Stimulated activated naive B cell treated with anti-CD40 and anti-IgM and Interleukin-4, amounts not matched to agents 10 μg/mL and 1 μg/mL and 100 μg/mL, for 72 hours (primary cell): Measurements from ENCODE around the gene KRT36.

Experiments
- ATAC-seq, 2 donors: fragments of 150-1000 bp; cut with Tn5 transposase; replicated peaks; 2 replicates each; pipeline ENCODE4 v1.10.0; 2021; ENCODE audit warnings: moderate library complexity in 1 of 2
- DNase-seq: peaks from one replicate; pipeline ENCODE4 v3.0.0; 2021
- H3K27ac Mint-ChIP-seq: one replicate; pipeline ENCODE4 v1.8.0; 2022; ENCODE audit warnings: mild to moderate bottlenecking, mixed read lengths
- H3K27me3 Mint-ChIP-seq, 2 donors: one replicate each; pipeline ENCODE4 v1.8.0; 2022; ENCODE audit warnings: mixed read lengths in 2 of 2
- H3K36me3 Mint-ChIP-seq, 2 donors: one replicate each; pipeline ENCODE4 v1.8.0; 2022; ENCODE audit warnings: mixed read lengths in 2 of 2, mild to moderate bottlenecking in 1 of 2
- H3K4me1 Mint-ChIP-seq, 2 donors: one replicate each; pipeline ENCODE4 v1.8.0; 2022; ENCODE audit warnings: mixed read lengths in 2 of 2, mild to moderate bottlenecking in 1 of 2
- H3K4me3 Mint-ChIP-seq, 2 donors: one replicate each; pipeline ENCODE4 v1.8.0; 2022; ENCODE audit warnings: mild to moderate bottlenecking in 2 of 2, mixed read lengths in 2 of 2, moderate library complexity in 1 of 2
- H3K9me3 Mint-ChIP-seq, 2 donors: one replicate each; pipeline ENCODE4 v1.8.0; 2022; ENCODE audit warnings: mixed read lengths in 2 of 2, mild to moderate bottlenecking in 1 of 2

Gene KRT36

GRCh38 chr17:41516147-41516829, 26.6 kb upstream of the KRT36 start:
- Mint-ChIP-seq H3K27me3 (peaks cover 24 to 59% of the 10 kb centered on the region in 2 donors), H3K27ac (no peak overlapping the region), H3K4me1 (peaks cover 0 to 6% of the 10 kb centered on the region in 2 donors), H3K36me3 (no peaks in the 10 kb centered on the region), H3K9me3 (no peaks in the 10 kb centered on the region), H3K4me3 (no peak overlapping the region)
- ATAC-seq (no peak), DNase-seq (no peak)

GRCh38 chr17:41513168-41513547, 23.4 kb upstream of the KRT36 start:
- peaks cover 15 to 46% of the 10 kb centered on the region in 2 donors for H3K27me3 Mint-ChIP-seq
- H3K9me3 Mint-ChIP-seq: no peaks in the 10 kb centered on the region
- no peak for ATAC-seq

GRCh38 chr17:41512546-41513167, 22.9 kb upstream of the KRT36 start:
- peaks cover 0 to 6% of the 10 kb centered on the region in 2 donors for H3K4me1 Mint-ChIP-seq
- ATAC-seq (no peak), DNase-seq (no peak)
- H3K4me3 Mint-ChIP-seq: no peak overlapping the region
- no peaks in the 10 kb centered on the region for H3K36me3 Mint-ChIP-seq
- no peak overlapping the region for H3K27ac Mint-ChIP-seq
- H3K27me3 Mint-ChIP-seq: peaks cover 14 to 46% of the 10 kb centered on the region in 2 donors
- H3K9me3 Mint-ChIP-seq: no peaks in the 10 kb centered on the region

More at GRCh38 chr17:41513168-41513547, 23.4 kb upstream of the KRT36 start:
- DNase-seq: no peak
- H3K27ac Mint-ChIP-seq: no peak overlapping the region
- H3K4me1 Mint-ChIP-seq: peaks cover 0 to 6% of the 10 kb centered on the region in 2 donors
- no peaks in the 10 kb centered on the region for H3K36me3 Mint-ChIP-seq
- no peak overlapping the region for H3K4me3 Mint-ChIP-seq

GRCh38 chr17:41511716-41512115, 22.0 kb upstream of the KRT36 start:
- ATAC-seq: no peak
- no peak overlapping the region for H3K4me3 Mint-ChIP-seq
- H3K27ac Mint-ChIP-seq: no peak overlapping the region
- H3K9me3 Mint-ChIP-seq: no peaks in the 10 kb centered on the region
- H3K4me1 Mint-ChIP-seq: peaks cover 0 to 6% of the 10 kb centered on the region in 2 donors
- DNase-seq: no peak
- H3K27me3 Mint-ChIP-seq: peaks cover 9 to 39% of the 10 kb centered on the region in 2 donors
- no peaks in the 10 kb centered on the region for H3K36me3 Mint-ChIP-seq

- Mint-ChIP-seq H3K4me1 (peaks cover 4 to 10% of the 10 kb centered on the region in 2 donors), H3K4me3 (no peak overlapping the region), H3K27me3 (peaks cover 6 to 33% of the 10 kb centered on the region in 2 donors), H3K27ac (no peak overlapping the region), H3K9me3 (no peaks in the 10 kb centered on the region), H3K36me3 (no peaks in the 10 kb centered on the region)
- DNase-seq (no peak), ATAC-seq (no peak)
Measured at GRCh38 chr17:41511116-41511515, 21.4 kb upstream of the KRT36 start.

- ATAC-seq (no peak), DNase-seq (no peak)
- Mint-ChIP-seq H3K27ac (no peak overlapping the region), H3K9me3 (no peaks in the 10 kb centered on the region), H3K27me3 (peaks cover 2 to 28% of the 10 kb centered on the region in 2 donors), H3K4me3 (no peak overlapping the region), H3K36me3 (no peaks in the 10 kb centered on the region), H3K4me1 (peaks cover 6 to 14% of the 10 kb centered on the region in 2 donors)
Measured at GRCh38 chr17:41510251-41511065, 20.7 kb upstream of the KRT36 start.

- no peak overlapping the region for H3K27ac Mint-ChIP-seq
- no peak for ATAC-seq
- H3K4me1 Mint-ChIP-seq: peaks cover 6 to 8% of the 10 kb centered on the region in 2 donors
- H3K27me3 Mint-ChIP-seq: peaks cover 0 to 11% of the 10 kb centered on the region in 2 donors
- no peaks in the 10 kb centered on the region for H3K9me3 Mint-ChIP-seq
- DNase-seq: no peak
- H3K4me3 Mint-ChIP-seq: no peak overlapping the region
- H3K36me3 Mint-ChIP-seq: no peaks in the 10 kb centered on the region
Measured at GRCh38 chr17:41507315-41507880, 17.7 kb upstream of the KRT36 start.

- peak; percentile 89 to 96 for ATAC-seq
- Mint-ChIP-seq H3K27ac (no peak overlapping the region), H3K27me3 (peaks cover under 1 to 9% of the 10 kb centered on the region in 2 donors), H3K4me3 (no peak overlapping the region), H3K4me1 (peaks cover 6 to 7% of the 10 kb centered on the region in 2 donors), H3K36me3 (no peaks in the 10 kb centered on the region), H3K9me3 (no peaks in the 10 kb centered on the region)
- DNase-seq: no peak
Measured at GRCh38 chr17:41505809-41506767, 16.4 kb upstream of the KRT36 start.

- Mint-ChIP-seq H3K4me1 (peaks cover 6 to 7% of the 10 kb centered on the region in 2 donors), H3K4me3 (no peak within 1 kb of the TSS), H3K36me3 (no peaks in the 10 kb centered on the region), H3K27me3 (peaks cover 6 to 15% of the 10 kb centered on the region in 2 donors), H3K27ac (no peak within 1 kb of the TSS), H3K9me3 (no peaks in the 10 kb centered on the region)
- DNase-seq (no peak), ATAC-seq (no peak)
Measured at GRCh38 chr17:41505007-41505808, 15.5 kb upstream of the KRT36 start, which contains the start of gene KRT13. KRT13 (minus strand) TSS chr17:41505612; CDS start chr17:41505550, 62 bp downstream.

- no peak overlapping the region for H3K27ac Mint-ChIP-seq
- H3K27me3 Mint-ChIP-seq: peaks cover 13 to 23% of the 10 kb centered on the region in 2 donors
- H3K4me3 Mint-ChIP-seq: no peak overlapping the region
- DNase-seq (no peak), ATAC-seq (no peak)
- peaks cover 6 to 7% of the 10 kb centered on the region in 2 donors for H3K4me1 Mint-ChIP-seq
- H3K9me3 Mint-ChIP-seq: no peaks in the 10 kb centered on the region
- no peaks in the 10 kb centered on the region for H3K36me3 Mint-ChIP-seq
Measured at GRCh38 chr17:41504246-41504977, 14.7 kb upstream of the KRT36 start.

- H3K4me3 Mint-ChIP-seq: no peak overlapping the region
- no peaks in the 10 kb centered on the region for H3K9me3 Mint-ChIP-seq
- no peak overlapping the region for H3K27ac Mint-ChIP-seq
- no peaks in the 10 kb centered on the region for H3K36me3 Mint-ChIP-seq
- DNase-seq: no peak
- ATAC-seq: no peak
- H3K27me3 Mint-ChIP-seq: peaks cover 19 to 23% of the 10 kb centered on the region in 2 donors
- H3K4me1 Mint-ChIP-seq: peaks cover 10 to 14% of the 10 kb centered on the region in 2 donors
Measured at GRCh38 chr17:41503202-41503601, 13.5 kb upstream of the KRT36 start.

- Mint-ChIP-seq H3K27ac (no peak overlapping the region), H3K4me1 (peaks cover 12 to 16% of the 10 kb centered on the region in 2 donors), H3K27me3 (peaks cover 24 to 25% of the 10 kb centered on the region in 2 donors), H3K36me3 (no peaks in the 10 kb centered on the region), H3K4me3 (no peak overlapping the region), H3K9me3 (no peaks in the 10 kb centered on the region)
- ATAC-seq (no peak), DNase-seq (no peak)
Measured at GRCh38 chr17:41500131-41500911, 10.6 kb upstream of the KRT36 start.
